OCI-LY7 (cell line): ENCODE results near the gene PNMA5.

Experiments
- CTCF ChIP-seq: fragments of 200-600 bp; sonication (generic); conservative IDR thresholded peaks from 2 replicates; pipeline ENCODE4 v1.5.1; 2014; ENCODE audit warnings: mild to moderate bottlenecking, antibody characterized with exemption, low read length, moderate library complexity, mixed read lengths
- EZH2phosphoT487 ChIP-seq: fragments of 200-600 bp; sonication (generic); IDR thresholded peaks from 2 replicates; pipeline ENCODE4 v1.6.1; 2018; ENCODE audit warnings: low read depth, borderline replicate concordance, mild to moderate bottlenecking, mixed run types, antibody characterized with exemption, low read length, moderate library complexity, mixed read lengths

DNA sequence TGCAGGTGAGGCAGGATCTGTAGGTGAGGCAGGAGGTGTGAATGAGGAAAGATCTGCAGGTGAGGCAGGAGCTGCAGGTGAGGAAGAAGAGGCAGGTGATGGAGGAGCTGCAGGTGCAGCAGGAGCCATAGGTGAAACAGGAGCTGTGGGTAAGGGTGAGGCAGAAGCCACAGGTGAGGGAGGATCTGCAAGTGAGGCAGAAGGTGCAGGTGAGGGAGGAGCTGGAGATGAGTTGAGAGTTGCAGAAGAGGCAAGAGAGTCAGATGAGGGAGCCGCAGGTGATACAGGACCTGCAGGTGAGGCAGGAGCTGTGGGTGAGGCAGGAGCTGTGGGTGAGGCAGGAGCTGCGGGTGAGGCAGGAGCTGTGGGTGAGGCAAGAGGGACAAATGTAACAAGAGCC, 35.2 kb upstream of the PNMA5 start:
- TF ChIP-seq CTCF (no peak), EZH2phosphoT487 (no peak)
